Sigmoid colon (tissue), 7 donors: ENCODE measurements around the gene SLC8A2. TPM values are rescaled to one million over a fixed set of nuclear protein-coding genes. Genes with fewer than 3 reads are reported as not detected.

Source experiments
- DNase-seq: peaks from one replicate; pipeline ENCODE4 v3.0.0-alpha.2; 2019
- H3K27ac ChIP-seq, 4 donors: fragments of 200-600 bp; sonication (generic); one replicate each; pipeline ENCODE4 v1.5.1; 2016 to 2019; ENCODE audit warnings: mild to moderate bottlenecking in 1 of 4
- H3K27me3 ChIP-seq, 3 donors: fragments of 200-600 bp; sonication (generic); one replicate each; pipeline ENCODE4 v1.5.1; 2019; ENCODE audit warnings: mild to moderate bottlenecking in 1 of 3
- H3K36me3 ChIP-seq, 4 donors: fragments of 200-600 bp; sonication (generic); one replicate each; pipeline ENCODE4 v1.5.1; 2016 to 2019
- H3K4me1 ChIP-seq, 4 donors: fragments of 200-600 bp; sonication (generic); one replicate each; pipeline ENCODE4 v1.5.1; 2017 to 2019
- H3K4me3 ChIP-seq, 4 donors: fragments of 200-600 bp; sonication (generic); one replicate each; pipeline ENCODE4 v1.5.1; 2017 to 2019; ENCODE audit warnings: mild to moderate bottlenecking in 2 of 4, moderate library complexity in 1 of 4
- H3K9me3 ChIP-seq, 4 donors: fragments of 200-600 bp in 3 of 4; sonication (generic) in 3 of 4; one replicate each; pipeline versions ENCODE4 v1.5.1 to v1.6.1; 2013 to 2019
- EP300 ChIP-seq, 4 donors: sonication (generic); formaldehyde crosslinking; IDR thresholded peaks; one replicate each; pipeline ENCODE4 v1.6.1; 2017; ENCODE audit warnings: antibody characterized with exemption in 4 of 4
- POLR2A ChIP-seq, 2 donors: fragments of 450-650 bp; IDR thresholded peaks; one replicate each; pipeline ENCODE4 v1.6.1; 2016; ENCODE audit warnings: antibody characterized with exemption in 2 of 2, mild to moderate bottlenecking in 2 of 2, moderate library complexity in 2 of 2
- POLR2AphosphoS5 ChIP-seq, 4 donors: sonication (generic); formaldehyde crosslinking; IDR thresholded peaks; one replicate each; pipeline ENCODE4 v1.6.1; 2017; ENCODE audit warnings: antibody characterized with exemption in 4 of 4
- WGBS, 2 donors: extraction: QIAGEN DNeasy Blood & Tissue Kit; methylation state at CpG; one replicate each; pipeline ENCODE4 v1.1.7; 2013; 5-methylcytosine and 5-hydroxymethylcytosine counted together
- intact Hi-C: fragments of 100-400 bp; cut with DNase I; formaldehyde crosslinking; loops from one replicate; pipeline ENCODE4 v1.15.1; 2023
- polyA plus RNA-seq, 3 donors: library from polyadenylated mRNA; stranded (reverse); fragments of 200-250 nt; gene quantifications; one replicate each; pipeline ENCODE4 v1.2.3, GENCODE V29; 2013
- total RNA-seq, 4 donors: library from RNA; depleted of rRNA; stranded (reverse); fragments of >200 nt; gene quantifications; one replicate each; pipeline ENCODE4 v1.1.0, GENCODE V29; 2016
- TF ChIP-seq, protein P1 (sequence below), 4 experiments: fragments of 450-650 bp in 3 of 4; fragments of 200-600 bp in 1 of 4; IDR thresholded peaks; one replicate each; pipeline ENCODE4 v1.5.1; 2016 to 2019; ENCODE audit warnings: antibody characterized with exemption in 4 of 4, mild to moderate bottlenecking in 3 of 4, moderate library complexity in 2 of 4
- donor health status: healthy with polysubstance abuse.
- donor health status: Bipolar disorder and iron deficiency.
- donor health status: healthy.

SLC8A2 gene
- total and polyA plus RNA-seq, 7 donors = 1.1 to 39.9 (median 10.0) TPM; not detected in 2

- Histone ChIP-seq H3K9me3 (no peaks in the 10 kb centered on the region), H3K36me3 (peaks cover 0 to 5% (median 2%) of the 10 kb centered on the region in 4 donors), H3K4me3 (peak within 1 kb of the TSS; percentile 40 to 63 (median 56)), H3K27me3 (peaks cover 27 to 91% (median 58%) of the 10 kb centered on the region in 3 donors), H3K4me1 (peaks cover 0 to 25% (median 20%) of the 10 kb centered on the region in 4 donors), H3K27ac (peak within 1 kb of the TSS in 2 of 4 donors; percentile 17 to 47)
- WGBS, 2 donors = 1 to 2% methylated on average over 70 of the region's 70 CpGs
- no peak for TF ChIP-seq POLR2A (IDR thresholded peaks at IDR 0.05)
- TF ChIP-seq POLR2AphosphoS5 (IDR thresholded peaks at IDR 0.05) = no peak
- TF ChIP-seq, protein P1, sequence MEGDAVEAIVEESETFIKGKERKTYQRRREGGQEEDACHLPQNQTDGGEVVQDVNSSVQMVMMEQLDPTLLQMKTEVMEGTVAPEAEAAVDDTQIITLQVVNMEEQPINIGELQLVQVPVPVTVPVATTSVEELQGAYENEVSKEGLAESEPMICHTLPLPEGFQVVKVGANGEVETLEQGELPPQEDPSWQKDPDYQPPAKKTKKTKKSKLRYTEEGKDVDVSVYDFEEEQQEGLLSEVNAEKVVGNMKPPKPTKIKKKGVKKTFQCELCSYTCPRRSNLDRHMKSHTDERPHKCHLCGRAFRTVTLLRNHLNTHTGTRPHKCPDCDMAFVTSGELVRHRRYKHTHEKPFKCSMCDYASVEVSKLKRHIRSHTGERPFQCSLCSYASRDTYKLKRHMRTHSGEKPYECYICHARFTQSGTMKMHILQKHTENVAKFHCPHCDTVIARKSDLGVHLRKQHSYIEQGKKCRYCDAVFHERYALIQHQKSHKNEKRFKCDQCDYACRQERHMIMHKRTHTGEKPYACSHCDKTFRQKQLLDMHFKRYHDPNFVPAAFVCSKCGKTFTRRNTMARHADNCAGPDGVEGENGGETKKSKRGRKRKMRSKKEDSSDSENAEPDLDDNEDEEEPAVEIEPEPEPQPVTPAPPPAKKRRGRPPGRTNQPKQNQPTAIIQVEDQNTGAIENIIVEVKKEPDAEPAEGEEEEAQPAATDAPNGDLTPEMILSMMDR (IDR thresholded peaks at IDR 0.05) = no peak
- TF ChIP-seq EP300 (IDR thresholded peaks at IDR 0.05) = no peak
- intact Hi-C loops = no loop called here
- DNase-seq = no peak
Observed at GRCh38 chr19:47419030-47419783, 52.5 kb downstream of the SLC8A2 start, which contains the start of gene MEIS3. Gene MEIS3, minus strand, starts transcription at chr19:47419527. Its CDS starts 446 bp downstream, at chr19:47419081.

GRCh38 chr19:47418692-47419029 lies 53.0 kb downstream of the SLC8A2 start:
- H3K9me3 ChIP-seq = no peaks in the 10 kb centered on the region
- H3K4me3 ChIP-seq = peak overlapping the region; percentile 40 to 63 (median 56)
- WGBS, 2 donors = 1 to 9% methylated on average over 9 of the region's 9 CpGs
- DNase-seq = no peak
- peaks cover 0 to 25% (median 20%) of the 10 kb centered on the region in 4 donors for H3K4me1 ChIP-seq
- H3K36me3 ChIP-seq = peaks cover 0 to 7% (median 3%) of the 10 kb centered on the region in 4 donors
- intact Hi-C loops = no loop called here
- TF ChIP-seq POLR2A (IDR thresholded peaks at IDR 0.05) (no peak), EP300 (IDR thresholded peaks at IDR 0.05) (no peak), POLR2AphosphoS5 (IDR thresholded peaks at IDR 0.05) (no peak)
- TF ChIP-seq, protein P1 (IDR thresholded peaks at IDR 0.05) = no peak
- H3K27ac ChIP-seq = peak overlapping the region in 2 of 4 donors; percentile 17 to 47
- H3K27me3 ChIP-seq = peaks cover 27 to 90% (median 57%) of the 10 kb centered on the region in 3 donors

GRCh38 chr19:47417746-47418691 lies 53.7 kb downstream of the SLC8A2 start:
- peaks cover 0 to 7% (median 3%) of the 10 kb centered on the region in 4 donors for H3K36me3 ChIP-seq
- intact Hi-C loops = no loop called here
- H3K27me3 ChIP-seq = peaks cover 27 to 83% (median 51%) of the 10 kb centered on the region in 3 donors
- peak overlapping the region in 1 of 4 donors; percentile 47 for H3K27ac ChIP-seq
- peak overlapping the region in 3 of 4 donors; percentile 55 to 63 (median 58) for H3K4me3 ChIP-seq
- H3K4me1 ChIP-seq = peaks cover 0 to 25% (median 20%) of the 10 kb centered on the region in 4 donors
- no peak for DNase-seq
- WGBS, 2 donors = 6 to 8% methylated on average over 34 of the region's 34 CpGs
- TF ChIP-seq, protein P1 (IDR thresholded peaks at IDR 0.05) = no peak
- TF ChIP-seq POLR2AphosphoS5 (IDR thresholded peaks at IDR 0.05) = no peak
- no peak for TF ChIP-seq EP300 (IDR thresholded peaks at IDR 0.05)
- TF ChIP-seq POLR2A (IDR thresholded peaks at IDR 0.05) = no peak
- H3K9me3 ChIP-seq = no peaks in the 10 kb centered on the region

DNA sequence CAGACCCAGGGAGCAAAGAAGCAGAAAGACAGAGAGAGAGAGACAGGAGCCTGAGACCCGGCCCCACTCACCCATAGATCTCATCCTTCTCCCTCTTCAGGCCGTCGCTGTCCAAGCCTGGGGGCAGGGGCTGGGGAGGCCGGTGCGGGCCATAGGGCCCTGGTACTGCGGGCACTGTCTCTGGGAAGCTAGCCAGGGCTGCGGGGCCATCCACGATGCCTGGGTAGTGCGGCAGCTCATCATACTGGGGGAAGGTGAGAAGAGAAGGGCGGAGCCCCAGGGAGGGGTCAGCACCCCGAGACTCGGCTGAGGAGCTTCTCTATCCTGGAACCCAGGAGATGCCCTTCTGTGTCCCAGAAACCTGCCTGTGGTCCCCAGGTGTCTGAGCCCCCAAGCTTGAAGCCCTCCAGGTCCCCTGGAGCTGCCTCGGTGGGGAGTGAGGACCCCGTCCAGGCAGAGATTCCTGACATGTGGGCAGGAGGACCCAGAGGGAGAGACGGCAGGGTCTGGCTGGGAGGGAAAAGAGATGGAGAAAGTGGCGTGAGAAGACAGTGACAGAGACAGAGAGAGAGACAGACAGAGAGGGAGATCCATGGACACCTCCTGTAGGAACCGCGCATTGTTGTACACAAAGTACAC lies 54.5 kb downstream of the SLC8A2 start:
- Histone ChIP-seq H3K4me1 (peaks cover 0 to 25% (median 19%) of the 10 kb centered on the region in 4 donors), H3K27me3 (peaks cover 22 to 75% (median 43%) of the 10 kb centered on the region in 3 donors), H3K9me3 (no peaks in the 10 kb centered on the region), H3K4me3 (no peak overlapping the region), H3K36me3 (peaks cover 0 to 7% (median 3%) of the 10 kb centered on the region in 4 donors), H3K27ac (no peak overlapping the region)
- intact Hi-C loops = no loop called here
- TF ChIP-seq POLR2AphosphoS5 (IDR thresholded peaks at IDR 0.05) = no peak
- TF ChIP-seq EP300 (IDR thresholded peaks at IDR 0.05) = no peak
- TF ChIP-seq POLR2A (IDR thresholded peaks at IDR 0.05) = no peak
- TF ChIP-seq, protein P1 (IDR thresholded peaks at IDR 0.05) = no peak
- no peak for DNase-seq
- WGBS, 2 donors = 17 to 21% methylated on average over 18 of the region's 18 CpGs
